K562 (cell line): ENCODE measurements around the gene STUB1. TPM values are rescaled to one million over a fixed set of nuclear protein-coding genes. Genes with fewer than 3 reads are reported as not detected.
A peak's percentile ranks its signal among the peaks of the same experiment; 100 is the strongest.

Source experiments
- CBFA2T3 ChIP-seq: fragments of 450-650 bp; IDR thresholded peaks from 2 replicates; pipeline ENCODE4 v1.6.1; 2017
- CBX1 ChIP-seq: sonication (generic); IDR thresholded peaks from 2 replicates; pipeline ENCODE4 v1.6.1; 2016; ENCODE audit warnings: antibody characterized with exemption, low read depth, mild to moderate bottlenecking
- CHD1 ChIP-seq: fragments of 200-600 bp; sonication (generic); IDR thresholded peaks from one replicate; pipeline ENCODE4 v1.6.1; 2012; ENCODE audit warnings: mild to moderate bottlenecking, moderate library complexity, low read length, inconsistent platforms
- COPS2 ChIP-seq: fragments of 450-650 bp; conservative IDR thresholded peaks from 2 replicates; pipeline ENCODE4 v1.6.1; 2016; ENCODE audit warnings: mild to moderate bottlenecking, moderate library complexity
- DNMT1 ChIP-seq: fragments of 450-650 bp; IDR thresholded peaks from 2 replicates; pipeline ENCODE4 v1.6.1; 2016; ENCODE audit warnings: antibody characterized with exemption, mild to moderate bottlenecking
- FOXP1 ChIP-seq: sonication (generic); formaldehyde crosslinking; IDR thresholded peaks from 2 replicates; pipeline ENCODE4 v1.8.0; 2022; ENCODE audit warnings: mild to moderate bottlenecking, missing genetic modification reagents
- GATAD2B ChIP-seq: fragments of 450-650 bp; IDR thresholded peaks from 2 replicates; pipeline ENCODE4 v1.6.1; 2017; ENCODE audit warnings: mild to moderate bottlenecking, borderline replicate concordance
- GTF2A2 ChIP-seq: IDR thresholded peaks from 2 replicates; pipeline ENCODE4 v1.6.1; 2016; ENCODE audit warnings: mild to moderate bottlenecking, missing genetic modification characterization, missing compliant biosample characterization
- KLF10 ChIP-seq: fragments of 250-450 bp; sonication (Bioruptor Pico); IDR thresholded peaks from 2 replicates; pipeline ENCODE4 v1.6.1; 2021; ENCODE audit warnings: matching md5 sums
- MAFG ChIP-seq: fragments of 450-650 bp; conservative IDR thresholded peaks from 2 replicates; pipeline ENCODE4 v1.6.1; 2016; ENCODE audit warnings: missing genetic modification characterization, missing compliant biosample characterization
- NCOA4 ChIP-seq: fragments of 450-650 bp; IDR thresholded peaks from 2 replicates; pipeline ENCODE4 v1.6.1; 2018; ENCODE audit warnings: mild to moderate bottlenecking; ENCODE audit not compliant: partially characterized antibody
- NR4A1 ChIP-seq, 2 experiments: fragments of 250-450 bp in 1 of 2; fragments of 450-650 bp in 1 of 2; sonication (Bioruptor Pico) in 1 of 2; IDR thresholded peaks; 2 replicates each; pipeline versions ENCODE4 v1.4.0 to v1.6.1; 2016 to 2020; ENCODE audit warnings: mild to moderate bottlenecking in 2 of 2, missing compliant biosample characterization in 1 of 2, missing genetic modification characterization in 1 of 2, moderate library complexity in 1 of 2
- RBM15 ChIP-seq: fragments of 200-400 bp; formaldehyde crosslinking; IDR thresholded peaks from 2 replicates; pipeline ENCODE4 v1.6.1; 2018; ENCODE audit warnings: mild to moderate bottlenecking, low read length, moderate library complexity; ENCODE audit not compliant: insufficient read depth
- SETDB1 ChIP-seq: IDR thresholded peaks from one replicate; pipeline ENCODE4 v1.6.1; 2012; ENCODE audit warnings: low read length, control low read depth, inconsistent platforms
- XRCC3 ChIP-seq: fragments of 450-650 bp; IDR thresholded peaks from 2 replicates; pipeline ENCODE4 v1.6.1; 2017; ENCODE audit warnings: mild to moderate bottlenecking, moderate library complexity
- YBX1 ChIP-seq: fragments of 450-650 bp; IDR thresholded peaks from 2 replicates; pipeline ENCODE4 v1.7.1; 2016; ENCODE audit warnings: mild to moderate bottlenecking
- ZBTB11 ChIP-seq, 3 experiments: fragments of 200-800 bp in 1 of 3; fragments of 250-450 bp in 1 of 3; fragments of 450-650 bp in 1 of 3; sonication (Bioruptor Pico) in 1 of 3; sonication (Bioruptor generic) in 1 of 3; formaldehyde crosslinking in 1 of 3; IDR thresholded peaks; 2 replicates each; pipeline versions ENCODE4 v1.6.1 to v1.8.0; 2016 to 2022; ENCODE audit warnings: mild to moderate bottlenecking in 2 of 3, missing genetic modification characterization in 2 of 3, missing compliant biosample characterization in 1 of 3, moderate library complexity in 1 of 3
- ZNF197 ChIP-seq: fragments of 200-800 bp; sonication (Bioruptor generic); IDR thresholded peaks from 2 replicates; pipeline ENCODE4 v1.6.1; 2016; ENCODE audit warnings: low read depth, missing genetic modification characterization, missing compliant biosample characterization
- ZNF354B ChIP-seq: fragments of 250-450 bp; sonication (Bioruptor Pico); IDR thresholded peaks from 2 replicates; pipeline ENCODE4 v1.4.0; 2020
- ZNF431 ChIP-seq: sonication (generic); formaldehyde crosslinking; IDR thresholded peaks from 2 replicates; pipeline ENCODE4 v1.8.0; 2022; ENCODE audit warnings: mild to moderate bottlenecking, missing genetic modification reagents
- ZNF561 ChIP-seq: fragments of 450-650 bp; formaldehyde crosslinking; conservative IDR thresholded peaks from 2 replicates; pipeline ENCODE4 v1.4.0; 2020; ENCODE audit warnings: mild to moderate bottlenecking, moderate library complexity
- ZNF57 ChIP-seq: fragments of 450-650 bp; formaldehyde crosslinking; IDR thresholded peaks from 2 replicates; pipeline ENCODE4 v1.4.0; 2020; ENCODE audit warnings: mild to moderate bottlenecking, moderate library complexity
- ZNF586 ChIP-seq: fragments of 450-650 bp; formaldehyde crosslinking; conservative IDR thresholded peaks from 2 replicates; pipeline ENCODE4 v1.4.0; 2020; ENCODE audit warnings: mild to moderate bottlenecking, moderate library complexity
- ZNF740 ChIP-seq, 3 experiments: fragments of 200-800 bp in 1 of 3; sonication (Bioruptor generic) in 1 of 3; sonication (generic) in 1 of 3; formaldehyde crosslinking in 1 of 3; IDR thresholded peaks; 2 replicates each; pipeline versions ENCODE4 v1.6.1 to v1.8.0; 2016 to 2022; ENCODE audit warnings: mild to moderate bottlenecking in 2 of 3, missing compliant biosample characterization in 2 of 3, missing genetic modification characterization in 2 of 3, missing genetic modification reagents in 1 of 3
- polyA plus RNA-seq, 8 experiments: library from polyadenylated mRNA; depleted of rRNA in 4 of 8; stranded (reverse) in 5 of 8; unstranded in 3 of 8; fragments of >200 nt; fragmentation: Nextera tagmentation in 2 of 8; fragmentation: Illumina TruSeq in 1 of 8; extraction: Ambion mirVana in 2 of 8; extraction: Trizol in 1 of 8; gene quantifications; 2 replicates each; pipeline versions ENCODE4 v1.2.1 to v1.2.3, GENCODE V29; 2011 to 2014; ENCODE audit warnings: inconsistent platforms in 1 of 8, missing spikeins in 1 of 8
- total RNA-seq, 7 experiments: library from RNA; depleted of rRNA in 6 of 7; stranded (reverse); fragments of >200 nt in 6 of 7; fragmentation: Illumina TruSeq in 2 of 7; extraction: Trizol in 2 of 7; gene quantifications; 2 replicates each; pipeline versions ENCODE4 v1.2.1 to v1.2.3, GENCODE V29; 2011 to 2021; ENCODE audit warnings: low replicate concordance in 1 of 7
- TF ChIP-seq, protein P1 (sequence below): sonication (generic); formaldehyde crosslinking; IDR thresholded peaks from 2 replicates; pipeline ENCODE4 v1.9.0; 2022; ENCODE audit warnings: mild to moderate bottlenecking, missing genetic modification reagents

STUB1 gene
- total and polyA plus RNA-seq, 9 of the 15 experiments (the other 6 are each of a cell fraction or from before 2014, with no cell fraction given): 10.6 to 251 (median 152) TPM

GRCh38 chr16:641326-642188 is 38.7 kb upstream of the STUB1 start, which contains the start of gene MCRIP2 (continued):
- TF ChIP-seq ZBTB11 (CRISPR knock-in tag; IDR thresholded peaks at IDR 0.05) (no peak; a peak in 2 of 6 replicates), FOXP1 (CRISPR knock-in tag) (no peak; the same call in 1 of the 2 replicates), SETDB1 (no peak), YBX1 (no peak), ZNF586 (CRISPR knock-in tag) (no peak), CHD1 (no peak), COPS2 (no peak), GTF2A2 (tag) (no peak), ZNF740 (CRISPR knock-in tag; IDR thresholded peaks at IDR 0.05) (no peak), ZNF740 (tag; IDR thresholded peaks at IDR 0.05) (0 out of 4 replicates have a peak, but pooled peaks of 1 of the 2 experiments have one; percentile 30), GATAD2B (peak; percentile 84), MAFG (tag) (no peak), KLF10 (CRISPR knock-in tag) (no peak), XRCC3 (no peak), ZNF431 (CRISPR knock-in tag) (no peak), CBFA2T3 (no peak), ZNF561 (CRISPR knock-in tag) (no peak), CBX1 (peak; percentile 61; the same call in 1 of the 2 replicates), NR4A1 (CRISPR knock-in tag; IDR thresholded peaks at IDR 0.05) (0 out of 2 replicates have a peak, but pooled peaks have one; percentile 32), NR4A1 (tag; IDR thresholded peaks at IDR 0.05) (no peak), ZNF57 (CRISPR knock-in tag) (no peak), RBM15 (no peak), ZNF354B (CRISPR knock-in tag) (no peak), NCOA4 (no peak), DNMT1 (no peak), ZNF197 (CRISPR knock-in tag) (no peak)
- TF ChIP-seq, protein P1, sequence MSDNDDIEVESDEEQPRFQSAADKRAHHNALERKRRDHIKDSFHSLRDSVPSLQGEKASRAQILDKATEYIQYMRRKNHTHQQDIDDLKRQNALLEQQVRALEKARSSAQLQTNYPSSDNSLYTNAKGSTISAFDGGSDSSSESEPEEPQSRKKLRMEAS (CRISPR knock-in tag): peak; percentile 71
